Endometrial microvascular endothelial cells (primary cell): ENCODE data around the gene MCUB. TPM values are rescaled to one million over a fixed set of nuclear protein-coding genes. Genes with fewer than 3 reads are reported as not detected.

Source experiments
- in situ Hi-C: cut with HindIII; loops from 2 replicates; pipeline ENCODE4 v1.10.0; 2017; ENCODE audit warnings: low sequenced_read_pairs, low pct_unique_long_range_greater_than_20kb; ENCODE audit errors: inconsistent ontology term
- total RNA-seq: library from RNA; depleted of rRNA; stranded (reverse); fragments of >200 nt; gene quantifications from one replicate; pipeline ENCODE4 v1.2.3, GENCODE V29; 2015; ENCODE audit errors: inconsistent ontology term

Gene MCUB
- total RNA-seq, 1 donor from 2014 or later, result 24.3 TPM

GRCh38 chr4:109702950-109703663 lies 143.1 kb downstream of the MCUB start, which contains the start of gene CASP6:
Gene CASP6, minus strand, starts transcription at chr4:109703445. Its CDS starts 50 bp downstream, at chr4:109703395.
- in situ Hi-C loops, result no loop called here

DNA sequence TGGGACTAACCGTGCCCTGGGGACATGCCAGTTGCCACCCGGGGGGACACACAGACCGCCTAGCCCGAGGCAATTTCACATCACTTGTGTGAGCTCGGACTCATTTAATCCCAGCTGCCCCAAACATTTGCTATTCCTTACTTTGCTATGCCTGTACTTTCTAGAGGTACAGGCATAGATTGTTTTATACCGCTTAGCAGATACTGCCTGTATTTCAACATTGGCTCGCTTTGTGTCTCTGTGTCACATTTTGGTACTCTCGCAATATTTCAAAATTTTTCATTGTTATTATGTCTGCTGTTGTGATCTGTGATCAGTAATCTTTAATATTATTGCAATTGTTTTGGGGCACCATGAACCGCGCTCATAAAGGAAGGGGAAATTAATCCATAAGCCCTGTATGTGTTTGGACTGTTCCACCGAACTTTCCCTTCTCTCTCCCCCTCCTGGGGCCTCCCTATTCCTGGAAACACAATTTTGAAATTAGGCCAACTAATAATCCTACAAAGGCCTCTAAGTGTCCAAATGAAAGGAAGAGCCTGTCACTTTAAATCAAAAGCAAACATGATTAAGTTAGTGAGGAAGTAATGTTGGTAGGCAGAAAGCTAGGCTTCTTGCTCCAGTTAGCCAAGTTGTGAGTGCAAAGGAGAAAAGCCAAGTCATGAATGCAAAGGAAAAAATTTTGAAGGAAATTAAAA lies 143.8 kb downstream of the MCUB start:
- in situ Hi-C loops, result no loop called here

GRCh38 chr4:109708435-109708834 lies 148.4 kb downstream of the MCUB start:
- in situ Hi-C loops, result no loop called here

DNA sequence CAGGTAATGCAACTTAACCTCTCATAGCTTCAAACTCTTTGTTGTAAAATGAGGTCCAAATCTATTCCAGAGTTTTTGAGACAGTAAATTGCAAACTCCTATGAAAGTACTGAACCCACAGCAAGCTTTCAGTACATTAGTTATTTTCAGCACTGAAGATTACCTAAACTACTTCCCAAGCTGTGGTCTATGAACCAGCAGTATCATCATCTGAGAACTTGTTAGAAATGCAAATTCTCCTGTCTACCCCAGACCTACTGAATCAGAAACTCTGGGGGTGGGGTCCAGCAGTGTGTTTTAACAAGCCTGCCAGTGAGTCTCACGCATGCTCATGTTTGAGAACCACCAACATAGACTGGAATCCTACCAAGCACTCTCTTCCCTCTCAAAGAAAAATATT lies 148.9 kb downstream of the MCUB start:
- in situ Hi-C loops, result no loop called here

GRCh38 chr4:109713500-109713899 lies 153.5 kb downstream of the MCUB start:
- in situ Hi-C loops, result no loop called here

GRCh38 chr4:109718759-109719158 lies 158.7 kb downstream of the MCUB start:
- in situ Hi-C loops, result no loop called here

- in situ Hi-C loops, result no loop called here
These were observed 159.6 kb downstream of the MCUB start for GRCh38 chr4:109719604-109720003.

DNA sequence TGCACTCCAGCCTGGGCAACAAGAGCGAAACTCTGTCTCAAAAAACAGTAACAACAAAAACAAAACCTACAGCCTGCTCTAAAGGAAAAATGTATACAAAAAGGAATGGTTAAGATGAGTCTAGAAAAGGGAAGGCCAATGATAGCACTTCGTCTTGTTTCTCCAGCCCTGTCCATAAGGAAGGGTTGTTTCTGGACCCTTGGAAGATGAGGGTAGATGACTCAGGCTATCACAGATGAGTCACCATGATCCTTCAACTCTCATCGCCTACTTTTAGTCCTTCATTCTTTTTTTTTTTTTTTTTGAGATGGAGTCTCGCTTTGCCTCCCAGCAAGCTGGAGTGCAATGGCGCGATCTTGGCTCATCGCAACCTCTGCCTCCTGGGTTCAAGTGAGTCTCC lies 161.0 kb downstream of the MCUB start:
- in situ Hi-C loops, result no loop called here

- in situ Hi-C loops, result no loop called here
These were observed 162.3 kb downstream of the MCUB start for GRCh38 chr4:109722357-109722756.

GRCh38 chr4:109723110-109723509 lies 163.1 kb downstream of the MCUB start:
- in situ Hi-C loops, result no loop called here

GRCh38 chr4:109728385-109728784 lies 168.3 kb downstream of the MCUB start:
- in situ Hi-C loops, result no loop called here

DNA sequence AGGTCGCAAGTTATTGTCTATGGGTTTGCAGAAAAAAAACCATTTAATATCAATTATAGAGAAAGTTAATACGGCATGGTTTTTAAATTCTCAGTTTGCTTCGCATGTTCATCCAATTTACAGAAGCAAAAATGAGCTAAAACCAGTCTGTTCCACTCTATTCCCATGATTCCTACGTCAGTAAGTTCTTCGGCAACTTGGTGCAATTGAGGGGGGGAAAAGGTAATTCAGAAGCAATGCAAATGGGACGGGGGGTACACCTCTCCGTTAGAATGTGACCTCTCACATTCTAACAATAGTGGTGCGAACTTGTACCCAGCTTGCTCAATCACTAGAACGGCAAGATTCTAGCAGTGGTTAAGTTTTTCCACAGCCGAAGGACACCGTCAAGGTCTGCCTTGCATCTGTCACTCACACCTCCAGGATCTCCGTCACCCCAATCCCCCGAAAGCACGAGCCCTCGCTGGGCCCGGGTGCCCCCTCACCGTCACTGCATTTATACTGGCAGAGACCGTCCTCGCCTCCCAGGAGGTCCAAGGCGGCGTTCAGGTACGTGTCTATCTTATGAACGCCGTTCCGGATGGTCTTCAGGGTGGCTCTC lies 169.2 kb downstream of the MCUB start:
- in situ Hi-C loops, result no loop called here

DNA sequence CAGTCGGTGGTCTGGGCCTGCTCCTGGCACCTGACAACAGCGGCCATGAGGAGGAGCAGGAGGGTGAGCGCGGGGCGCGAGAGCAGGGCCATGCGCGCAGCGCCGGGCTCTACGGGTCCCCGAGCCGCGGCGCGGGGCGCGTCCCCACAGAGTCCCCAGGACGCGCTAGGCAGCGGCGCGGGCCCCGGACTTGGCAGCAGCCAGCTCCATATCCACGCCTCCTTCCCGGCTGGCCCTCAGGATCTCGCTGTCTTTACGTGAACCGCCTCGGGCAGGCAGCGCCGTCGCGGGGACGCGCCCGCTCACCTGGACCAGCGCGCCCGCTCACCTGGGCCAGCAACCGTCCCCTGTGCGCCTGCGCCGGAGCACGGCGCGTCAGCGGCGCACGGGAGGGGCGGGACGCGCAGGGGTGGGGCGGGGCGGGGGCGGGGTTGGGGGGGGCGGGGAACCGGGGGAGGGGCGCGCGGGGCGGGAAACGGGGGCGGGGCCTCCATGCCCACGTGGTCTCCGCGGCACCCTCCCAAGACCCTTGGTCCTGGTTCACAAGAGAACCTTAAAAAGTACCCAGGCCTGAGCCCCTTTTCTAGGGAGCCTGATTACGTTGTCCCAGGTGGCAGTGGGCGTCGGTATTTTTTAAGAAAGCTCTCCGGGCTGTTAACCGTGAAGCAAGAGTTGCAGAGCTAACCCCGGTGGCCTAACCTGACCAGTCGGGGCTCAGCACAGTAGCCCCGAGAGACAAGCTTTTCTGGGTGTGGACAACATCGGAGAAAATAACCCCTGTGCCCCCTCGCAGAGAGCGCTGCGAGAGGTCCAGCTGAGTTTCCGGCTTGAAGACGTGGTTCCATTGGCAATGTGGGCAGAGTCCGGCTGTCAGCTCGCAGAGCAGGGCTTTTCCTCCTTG lies 169.9 kb downstream of the MCUB start, which contains the start of gene PLA2G12A:
TSS of gene PLA2G12A (minus strand) at position 353 of the 901 bp plus-strand sequence. CDS start at position 92, 261 bp downstream.
- in situ Hi-C loops, result loop anchor here (10.0 kb wide), 1 partner anchor 85 kb away; the partner anchor contains the start of gene GAR1

- in situ Hi-C loops, result loop anchor here (10.0 kb wide), 1 partner anchor 84 kb away; the partner anchor contains the start of gene GAR1
These were observed 170.8 kb downstream of the MCUB start for GRCh38 chr4:109730619-109731545.

DNA sequence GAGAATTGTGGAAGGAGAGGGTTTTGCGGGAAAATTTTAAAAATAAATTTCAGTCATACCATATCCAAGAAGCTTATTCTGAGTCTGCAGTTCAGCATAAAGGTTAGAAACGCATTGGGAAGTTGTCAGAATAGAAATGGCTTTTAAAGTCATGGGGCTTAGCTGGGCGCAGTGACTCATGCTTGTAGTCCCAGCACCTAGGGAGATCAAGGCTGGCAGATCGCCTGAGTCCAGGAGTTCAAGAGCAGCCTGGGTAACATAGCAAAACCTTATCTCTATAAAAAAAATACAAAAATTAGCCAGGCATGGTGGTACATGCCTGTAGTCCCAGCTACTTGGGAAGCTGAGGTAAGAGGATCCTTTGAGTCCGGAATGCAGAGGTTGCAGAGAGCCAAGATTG lies 173.7 kb downstream of the MCUB start:
- in situ Hi-C loops, result loop anchor here (10.0 kb wide), 1 partner anchor 81 kb away; the partner anchor contains the start of gene GAR1

- in situ Hi-C loops, result loop anchor here (10.0 kb wide), 1 partner anchor 79 kb away; the partner anchor contains the start of gene GAR1
These were observed 175.7 kb downstream of the MCUB start for GRCh38 chr4:109735566-109736365.
